GM12865 (cell line): Measurements from ENCODE around the gene ENO3.
"Not testable (repeated sequence)": the region's sequence is repeated elsewhere in the genome, so short reads cannot be mapped to it uniquely, and the experiment has no call there.

Source experiments
- DNase-seq: peaks from one replicate; pipeline ENCODE4 v3.0.0; 2010; ENCODE audit warnings: low read depth
- H3K4me3 ChIP-seq: 2 replicates; pipeline ENCODE4 v1.5.1; 2011; ENCODE audit warnings: mild to moderate bottlenecking, low read depth, low read length, control low read depth
- TF ChIP-seq, protein P1 (sequence below): IDR thresholded peaks from 2 replicates; pipeline ENCODE4 v1.5.1; 2011; ENCODE audit warnings: low read length, control low read depth, low read depth, inconsistent platforms; ENCODE audit not compliant: insufficient read depth; ENCODE audit errors: missing control alignments

ENO3 gene

DNA sequence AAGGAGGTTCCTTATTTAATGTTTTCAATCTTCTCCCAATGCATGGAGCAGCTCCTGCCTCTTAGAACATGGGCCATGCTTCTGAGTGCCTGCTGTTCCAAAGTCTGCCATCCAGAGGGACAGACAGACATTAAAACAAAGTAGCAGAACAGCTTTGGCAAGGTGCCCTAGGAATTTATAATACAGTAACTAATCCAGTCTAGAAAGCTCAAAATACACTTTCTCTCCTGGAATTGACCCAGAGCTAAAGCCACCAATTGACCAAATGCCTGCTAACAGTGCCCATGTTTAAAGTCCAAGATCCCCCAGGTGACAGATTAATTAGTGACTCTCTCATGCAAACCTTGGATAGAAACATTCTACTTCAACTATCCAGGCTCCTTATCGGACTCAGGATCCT lies 36.9 kb upstream of the ENO3 start:
- no peak overlapping the region for H3K4me3 ChIP-seq
- DNase-seq, result no peak
- TF ChIP-seq, protein P1, sequence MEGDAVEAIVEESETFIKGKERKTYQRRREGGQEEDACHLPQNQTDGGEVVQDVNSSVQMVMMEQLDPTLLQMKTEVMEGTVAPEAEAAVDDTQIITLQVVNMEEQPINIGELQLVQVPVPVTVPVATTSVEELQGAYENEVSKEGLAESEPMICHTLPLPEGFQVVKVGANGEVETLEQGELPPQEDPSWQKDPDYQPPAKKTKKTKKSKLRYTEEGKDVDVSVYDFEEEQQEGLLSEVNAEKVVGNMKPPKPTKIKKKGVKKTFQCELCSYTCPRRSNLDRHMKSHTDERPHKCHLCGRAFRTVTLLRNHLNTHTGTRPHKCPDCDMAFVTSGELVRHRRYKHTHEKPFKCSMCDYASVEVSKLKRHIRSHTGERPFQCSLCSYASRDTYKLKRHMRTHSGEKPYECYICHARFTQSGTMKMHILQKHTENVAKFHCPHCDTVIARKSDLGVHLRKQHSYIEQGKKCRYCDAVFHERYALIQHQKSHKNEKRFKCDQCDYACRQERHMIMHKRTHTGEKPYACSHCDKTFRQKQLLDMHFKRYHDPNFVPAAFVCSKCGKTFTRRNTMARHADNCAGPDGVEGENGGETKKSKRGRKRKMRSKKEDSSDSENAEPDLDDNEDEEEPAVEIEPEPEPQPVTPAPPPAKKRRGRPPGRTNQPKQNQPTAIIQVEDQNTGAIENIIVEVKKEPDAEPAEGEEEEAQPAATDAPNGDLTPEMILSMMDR, result no peak

DNA sequence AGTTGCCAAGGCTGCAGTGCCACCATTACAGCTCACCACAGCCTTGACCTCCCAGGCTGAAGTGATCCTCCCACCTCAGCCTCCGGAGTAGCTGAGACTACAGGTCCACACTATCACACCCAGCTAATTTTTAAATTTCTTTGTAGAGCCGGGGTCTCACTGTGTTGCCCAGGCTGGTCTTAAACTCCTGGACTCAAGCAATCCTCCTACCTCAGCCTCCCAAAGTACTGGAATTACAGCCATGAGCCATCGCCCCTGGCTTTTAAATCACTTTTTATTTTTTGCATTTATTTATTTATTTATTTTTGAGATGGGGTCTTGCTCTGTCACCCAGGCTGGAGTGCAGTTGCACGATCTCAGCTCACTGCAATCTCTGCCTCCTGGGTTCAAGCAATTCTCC lies 36.4 kb upstream of the ENO3 start:
- DNase-seq, H3K4me3 ChIP-seq: not testable (repeated sequence)

DNA sequence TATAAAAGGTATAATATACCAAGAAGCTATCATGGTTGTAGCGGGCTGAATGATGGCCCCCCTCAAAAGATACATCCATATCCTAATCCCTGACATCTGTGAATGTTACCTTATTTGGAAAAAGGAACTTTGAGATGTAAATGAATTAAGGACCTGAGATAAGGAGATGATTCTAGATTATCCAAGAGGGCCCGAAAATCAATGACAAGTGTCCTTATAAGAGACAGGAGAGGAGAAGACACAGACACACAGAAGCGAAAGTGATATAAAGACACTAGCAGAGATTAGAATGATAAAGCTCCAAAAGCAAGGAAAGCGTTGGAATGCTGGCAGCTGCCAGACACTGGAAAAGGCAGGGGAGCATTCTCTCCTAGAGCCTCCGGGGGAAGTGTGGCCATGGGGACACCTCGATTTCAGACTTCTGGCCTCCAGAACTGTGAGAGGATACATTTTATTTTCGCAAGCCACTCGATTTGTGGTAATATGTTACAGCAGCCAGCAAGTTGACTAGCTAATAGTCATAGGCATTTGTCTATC lies 31.3 kb upstream of the ENO3 start:
- DNase-seq, result no peak
- TF ChIP-seq, protein P1, result no peak
- no peak overlapping the region for H3K4me3 ChIP-seq

DNA sequence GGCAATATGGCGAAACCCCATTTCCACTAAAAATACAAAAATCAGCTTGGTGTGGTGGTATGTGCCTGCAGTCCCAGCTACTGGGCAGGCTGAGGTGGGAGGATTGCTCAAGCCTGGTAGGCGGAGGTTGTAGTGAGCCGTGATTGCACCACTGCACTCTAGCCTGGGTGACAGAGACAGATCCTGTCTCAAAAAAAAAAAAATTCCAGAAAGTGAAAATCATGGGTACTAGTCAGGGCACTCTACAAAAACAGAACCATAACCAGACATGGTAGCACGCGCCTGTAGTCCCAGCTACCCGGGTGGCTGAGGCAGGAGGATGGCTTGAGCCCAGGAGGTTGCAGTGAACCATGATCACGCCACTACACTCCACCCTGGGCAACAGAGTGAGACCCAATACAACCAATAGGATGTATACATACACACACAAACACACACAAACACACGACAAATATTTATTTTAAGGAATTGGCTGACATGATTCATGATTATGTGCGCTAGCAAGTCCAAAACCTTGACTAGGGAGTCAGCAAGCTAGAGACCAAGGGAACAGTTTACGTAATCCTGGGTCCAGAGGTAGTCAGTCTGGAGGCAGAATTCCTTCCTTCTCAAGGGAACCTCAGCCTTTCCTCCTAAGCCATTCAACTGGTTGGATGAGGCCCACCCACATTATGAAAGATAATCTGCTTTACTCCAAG lies 30.4 kb upstream of the ENO3 start:
- H3K4me3 ChIP-seq, result no peak overlapping the region
- no peak for DNase-seq
- TF ChIP-seq, protein P1, result no peak

DNA sequence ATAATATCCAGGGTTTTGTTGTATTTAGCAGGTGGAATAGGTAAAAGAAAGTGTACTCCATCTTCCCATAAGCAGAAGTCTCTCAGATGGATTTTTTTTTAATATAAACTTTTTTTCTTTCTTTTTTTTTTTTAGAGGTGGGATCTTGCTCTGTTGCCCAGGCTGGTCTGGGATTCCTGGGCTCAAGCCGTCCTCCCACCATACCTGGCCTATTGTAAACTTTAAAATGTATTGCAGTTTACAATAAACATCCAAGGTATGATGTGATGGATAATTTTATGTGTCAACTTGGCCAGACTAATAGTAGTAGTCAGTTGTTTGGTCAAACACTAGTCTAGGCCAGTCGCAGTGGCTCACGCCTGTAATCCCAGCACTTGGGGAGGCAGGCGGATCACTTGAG lies 29.6 kb upstream of the ENO3 start:
- no peak overlapping the region for H3K4me3 ChIP-seq
- no peak for DNase-seq
- TF ChIP-seq, protein P1, result no peak

DNA sequence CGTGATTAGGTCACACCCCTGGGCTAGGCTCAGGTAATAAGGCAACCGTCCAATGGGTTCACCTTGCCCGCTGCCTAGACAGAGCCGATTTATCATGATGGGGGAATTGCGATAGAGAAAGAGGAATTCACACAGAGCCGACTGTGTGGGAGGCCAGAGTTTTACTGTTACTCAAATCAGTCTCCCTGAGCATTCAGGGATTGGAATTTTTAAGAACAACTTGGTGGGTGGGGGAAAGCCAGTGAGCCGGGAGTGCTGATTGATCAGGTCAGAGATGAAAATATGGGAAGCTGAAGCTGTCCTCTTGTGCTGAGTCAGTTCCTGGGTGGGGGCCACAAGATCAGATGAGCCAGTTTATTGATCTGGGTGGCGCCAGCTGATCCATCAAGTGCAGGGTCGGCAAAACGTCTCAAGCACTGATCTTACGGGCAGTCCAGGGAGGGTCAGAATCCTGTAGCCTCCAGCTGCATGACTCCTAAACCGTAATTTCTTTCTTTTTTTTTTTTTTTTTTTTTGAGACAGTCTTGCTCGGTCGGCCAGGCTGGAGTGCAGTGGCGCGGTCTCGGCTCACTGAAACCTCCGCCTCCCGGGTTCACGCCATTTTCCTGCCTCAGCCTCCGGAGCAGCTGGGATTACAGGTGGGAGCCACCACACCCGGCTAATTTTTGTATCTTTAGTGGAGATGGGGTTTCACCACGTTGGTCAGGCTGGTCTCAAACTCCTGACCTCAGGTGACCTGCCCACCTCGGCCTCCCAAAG lies 24.2 kb upstream of the ENO3 start:
- not testable (repeated sequence) for H3K4me3 ChIP-seq, DNase-seq

DNA sequence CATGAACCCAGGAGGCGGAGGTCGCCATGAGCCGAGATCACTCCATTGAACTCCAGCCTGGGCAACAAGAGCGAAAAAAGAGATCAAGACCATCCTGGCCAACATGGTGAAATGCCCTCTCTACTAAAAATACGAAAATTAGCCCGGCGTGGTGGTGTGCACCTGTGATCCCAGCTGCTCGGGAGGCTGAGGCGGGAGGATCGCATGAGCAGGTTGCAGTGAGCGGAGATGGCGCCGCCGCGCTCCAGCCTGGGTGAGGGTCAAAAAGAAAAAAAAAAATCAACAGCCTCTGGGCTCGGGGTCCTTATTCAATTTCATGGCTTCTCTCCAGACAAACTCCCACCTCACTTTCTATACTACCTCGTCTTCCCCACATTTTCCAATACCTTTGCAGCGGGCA lies 22.0 kb upstream of the ENO3 start:
- H3K4me3 ChIP-seq, result no peak overlapping the region
- TF ChIP-seq, protein P1, result no peak
- no peak for DNase-seq
